Measurements from ENCODE around the gene COL24A1.
A peak's percentile ranks its signal among the peaks of the same experiment; 100 is the strongest.

COL24A1 gene

GRCh38 chr1:85936057-85936456, 220.5 kb downstream of the COL24A1 start:
- no peak for DNase-seq (ENCODE audit: extremely low read depth, low read depth)
- no peak for TF ChIP-seq CTCF (IDR thresholded peaks at IDR 0.05; ENCODE audit: low read depth, low read length)

- DNase-seq (ENCODE audit: extremely low read depth, low read depth) = no peak
- TF ChIP-seq CTCF (IDR thresholded peaks at IDR 0.05; ENCODE audit: low read depth, low read length) = no peak
Observed at GRCh38 chr1:85935234-85935633, 221.3 kb downstream of the COL24A1 start.

- DNase-seq (ENCODE audit: extremely low read depth, low read depth) = no peak
- TF ChIP-seq CTCF (IDR thresholded peaks at IDR 0.05; ENCODE audit: low read depth, low read length) = no peak
Observed at GRCh38 chr1:85934516-85934915, 222.1 kb downstream of the COL24A1 start.

- no peak for DNase-seq (ENCODE audit: extremely low read depth, low read depth)
- no peak for TF ChIP-seq CTCF (IDR thresholded peaks at IDR 0.05; ENCODE audit: low read depth, low read length)
Observed at GRCh38 chr1:85933961-85934360, 222.6 kb downstream of the COL24A1 start.

- peak; percentile 34 for TF ChIP-seq CTCF (IDR thresholded peaks at IDR 0.05; ENCODE audit: low read depth, low read length)
Observed at GRCh38 chr1:85911742-85912141, 244.8 kb downstream of the COL24A1 start.

GRCh38 chr1:85900921-85901320, 255.7 kb downstream of the COL24A1 start:
- no peak for TF ChIP-seq CTCF (IDR thresholded peaks at IDR 0.05; ENCODE audit: low read depth, low read length)
- no peak for DNase-seq (ENCODE audit: extremely low read depth, low read depth)

More at GRCh38 chr1:85911742-85912141, 244.8 kb downstream of the COL24A1 start:
- no peak for DNase-seq (ENCODE audit: extremely low read depth, low read depth)

- DNase-seq (ENCODE audit: extremely low read depth, low read depth) = no peak
- TF ChIP-seq CTCF (IDR thresholded peaks at IDR 0.05; ENCODE audit: low read depth, low read length) = no peak
Observed at GRCh38 chr1:85898861-85899260, 257.7 kb downstream of the COL24A1 start.

Measured in AG09319 (cell line).